Lower leg skin (tissue), 3 donors: ENCODE results near the gene BICRA.

Source experiments
- POLR2A ChIP-seq, 2 donors: fragments of 450-650 bp; IDR thresholded peaks; one replicate each; pipeline ENCODE4 v1.6.1; 2016 to 2017; ENCODE audit warnings: antibody characterized with exemption in 2 of 2, mild to moderate bottlenecking in 1 of 2, moderate library complexity in 1 of 2
- TF ChIP-seq, protein P1 (sequence below), 3 donors: fragments of 450-650 bp; IDR thresholded peaks; one replicate each; pipeline ENCODE4 v1.5.1; 2016; ENCODE audit warnings: antibody characterized with exemption in 3 of 3, mild to moderate bottlenecking in 3 of 3, moderate library complexity in 2 of 3

DNA sequence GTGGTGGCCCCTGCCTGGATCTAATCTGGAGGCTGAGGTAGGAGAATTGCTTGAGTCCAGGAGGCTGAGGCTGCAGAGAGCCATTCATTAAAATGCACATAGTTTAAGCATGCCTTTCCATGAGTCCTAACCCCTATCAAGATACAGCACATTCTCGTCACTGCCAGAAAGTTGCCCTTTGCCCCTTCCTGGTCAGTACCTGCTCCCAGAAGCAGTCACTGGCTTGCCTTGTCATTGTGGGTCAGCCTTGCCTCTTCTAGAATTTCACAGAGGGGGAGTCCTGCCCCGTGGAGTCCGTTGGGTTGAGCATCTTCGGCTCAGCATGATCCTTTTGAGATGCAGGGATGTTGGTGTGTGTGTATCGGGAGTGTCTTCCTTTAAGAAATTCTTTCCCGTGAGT, 10.8 kb downstream of the BICRA start:
- TF ChIP-seq, protein P1, sequence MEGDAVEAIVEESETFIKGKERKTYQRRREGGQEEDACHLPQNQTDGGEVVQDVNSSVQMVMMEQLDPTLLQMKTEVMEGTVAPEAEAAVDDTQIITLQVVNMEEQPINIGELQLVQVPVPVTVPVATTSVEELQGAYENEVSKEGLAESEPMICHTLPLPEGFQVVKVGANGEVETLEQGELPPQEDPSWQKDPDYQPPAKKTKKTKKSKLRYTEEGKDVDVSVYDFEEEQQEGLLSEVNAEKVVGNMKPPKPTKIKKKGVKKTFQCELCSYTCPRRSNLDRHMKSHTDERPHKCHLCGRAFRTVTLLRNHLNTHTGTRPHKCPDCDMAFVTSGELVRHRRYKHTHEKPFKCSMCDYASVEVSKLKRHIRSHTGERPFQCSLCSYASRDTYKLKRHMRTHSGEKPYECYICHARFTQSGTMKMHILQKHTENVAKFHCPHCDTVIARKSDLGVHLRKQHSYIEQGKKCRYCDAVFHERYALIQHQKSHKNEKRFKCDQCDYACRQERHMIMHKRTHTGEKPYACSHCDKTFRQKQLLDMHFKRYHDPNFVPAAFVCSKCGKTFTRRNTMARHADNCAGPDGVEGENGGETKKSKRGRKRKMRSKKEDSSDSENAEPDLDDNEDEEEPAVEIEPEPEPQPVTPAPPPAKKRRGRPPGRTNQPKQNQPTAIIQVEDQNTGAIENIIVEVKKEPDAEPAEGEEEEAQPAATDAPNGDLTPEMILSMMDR (IDR thresholded peaks at IDR 0.05) = no peak
- no peak for TF ChIP-seq POLR2A (IDR thresholded peaks at IDR 0.05)
